ENCODE data around the gene NFIX. TPM values are rescaled to one million over a fixed set of nuclear protein-coding genes. Genes with fewer than 3 reads are reported as not detected.

Gene NFIX
- total and polyA plus RNA-seq, 9 of the 15 experiments (the other 6 are each of a cell fraction or from before 2014, with no cell fraction given): 0.28 to 26.8 (median 5.4) TPM

DNA sequence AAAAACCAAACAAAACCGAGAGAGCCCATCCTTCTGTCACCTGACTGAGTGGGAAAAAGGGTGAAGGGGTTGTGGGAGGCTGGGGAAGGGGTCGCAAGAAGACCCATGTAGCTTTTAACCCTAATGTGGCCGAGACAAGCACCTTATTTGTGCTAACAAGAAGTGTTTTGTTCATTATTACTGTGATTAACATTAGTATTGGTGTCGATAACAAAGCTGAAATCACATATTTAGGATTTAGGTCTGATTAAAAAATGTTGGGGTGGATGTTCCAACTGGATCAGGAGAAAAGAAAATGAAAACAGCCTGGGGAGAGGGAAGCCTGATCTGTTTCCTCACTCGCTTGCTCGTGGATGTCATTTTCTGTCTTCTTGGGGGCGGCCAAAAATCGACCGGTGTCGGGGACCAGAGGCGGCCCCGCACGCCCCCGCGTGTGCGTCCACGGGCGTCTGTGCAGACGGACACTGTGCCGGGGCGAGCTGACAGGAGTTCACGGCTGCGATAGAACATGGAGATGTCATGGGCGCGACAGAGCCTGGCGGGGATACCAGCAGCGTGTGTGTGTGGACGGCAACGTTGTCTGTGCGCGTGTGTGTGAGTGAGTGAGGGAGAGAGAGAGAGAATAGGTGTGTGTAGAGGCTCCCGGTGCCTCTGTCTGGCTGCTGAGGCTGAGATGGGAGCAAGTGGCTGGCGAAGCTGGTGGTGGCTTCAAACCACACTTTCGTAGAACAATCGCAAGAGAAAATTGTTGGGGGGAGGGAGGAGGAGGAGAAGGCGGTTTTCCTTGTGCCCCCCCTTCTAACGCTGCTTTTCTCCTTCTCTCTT is 29.1 kb downstream of the NFIX start:
- H4K20me1 ChIP-seq (replicated peaks; ENCODE audit: control insufficient read depth, insufficient read depth, low read length): no peaks in the 10 kb centered on the region
- in situ Hi-C loops (cut with MboI): no loop called here
- H3K9me1 ChIP-seq (ENCODE audit: control insufficient read depth, insufficient read depth, low read length): no peaks in the 10 kb centered on the region
- H3K27me3 ChIP-seq (ENCODE audit: control insufficient read depth in 2 of 2, insufficient read depth in 2 of 2, low read length in 2 of 2): no peaks in the 10 kb centered on the region
- H3K27ac ChIP-seq (ENCODE audit: extremely low read depth, low read depth, low read length): no peak overlapping the region
- POLR2A ChIA-PET: interaction anchor here (1.4 kb wide), 1 partner anchor 10 kb away, joined by 3 read pairs; no protein-coding TSS in a partner anchor
- TF ChIP-seq E2F3 (CRISPR knock-in tag; IDR thresholded peaks at IDR 0.05) (no peak), ZNF408 (CRISPR knock-in tag; IDR thresholded peaks at IDR 0.05; ENCODE audit: low read depth) (no peak), HEY1 (CRISPR knock-in tag; IDR thresholded peaks at IDR 0.05; ENCODE audit: borderline replicate concordance) (no peak), HNRNPK (IDR thresholded peaks at IDR 0.05; ENCODE audit: low read depth, low read length, poor library complexity, severe bottlenecking) (no peak), PHF20 (IDR thresholded peaks at IDR 0.05; ENCODE audit: partially characterized antibody) (no peak)
- TF ChIP-seq, protein P1, sequence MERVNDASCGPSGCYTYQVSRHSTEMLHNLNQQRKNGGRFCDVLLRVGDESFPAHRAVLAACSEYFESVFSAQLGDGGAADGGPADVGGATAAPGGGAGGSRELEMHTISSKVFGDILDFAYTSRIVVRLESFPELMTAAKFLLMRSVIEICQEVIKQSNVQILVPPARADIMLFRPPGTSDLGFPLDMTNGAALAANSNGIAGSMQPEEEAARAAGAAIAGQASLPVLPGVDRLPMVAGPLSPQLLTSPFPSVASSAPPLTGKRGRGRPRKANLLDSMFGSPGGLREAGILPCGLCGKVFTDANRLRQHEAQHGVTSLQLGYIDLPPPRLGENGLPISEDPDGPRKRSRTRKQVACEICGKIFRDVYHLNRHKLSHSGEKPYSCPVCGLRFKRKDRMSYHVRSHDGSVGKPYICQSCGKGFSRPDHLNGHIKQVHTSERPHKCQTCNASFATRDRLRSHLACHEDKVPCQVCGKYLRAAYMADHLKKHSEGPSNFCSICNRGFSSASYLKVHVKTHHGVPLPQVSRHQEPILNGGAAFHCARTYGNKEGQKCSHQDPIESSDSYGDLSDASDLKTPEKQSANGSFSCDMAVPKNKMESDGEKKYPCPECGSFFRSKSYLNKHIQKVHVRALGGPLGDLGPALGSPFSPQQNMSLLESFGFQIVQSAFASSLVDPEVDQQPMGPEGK (CRISPR knock-in tag; IDR thresholded peaks at IDR 0.05; ENCODE audit: borderline replicate concordance): no peak
- no peak overlapping the region for H3K4me3 ChIP-seq
- no peak overlapping the region for H3K4me2 ChIP-seq (ENCODE audit: insufficient read depth, low read length)
- peaks cover 40% of the 10 kb centered on the region; the same call in 2 of the 3 replicates for H3K36me3 ChIP-seq (ENCODE audit: control insufficient read depth, insufficient read depth, low read length)
- FAIRE-seq (peak; percentile 29), DNase-seq (ENCODE audit: extremely low read depth in 1 of 4, low spot score in 3 of 4) (no peak), ATAC-seq (no peak)
- CTCF ChIA-PET (ENCODE audit: low intra/inter-chr PET ratio): interaction anchor here (0.7 kb wide), 1 partner anchor 342 kb away, joined by 4 read pairs; no protein-coding TSS in a partner anchor
- BruUV-seq (replicated peaks): TSS peak; percentile 35
- H3K79me2 ChIP-seq (ENCODE audit: control insufficient read depth, insufficient read depth, low read length): peaks cover 49% of the 10 kb centered on the region
- no peaks in the 10 kb centered on the region for H3K9me3 ChIP-seq (replicated peaks; ENCODE audit: control insufficient read depth, insufficient read depth, low read depth, low read length)
- no peak overlapping the region for H3K9ac ChIP-seq (ENCODE audit: insufficient read depth in 1 of 2, low read depth in 2 of 2, low read length in 2 of 2)
- H3K4me1 ChIP-seq (replicated peaks in 1 of 2; ENCODE audit: control insufficient read depth in 2 of 2, insufficient read depth in 2 of 2, low read length in 2 of 2): peaks cover 11 to 36% of the 10 kb centered on the region in 2 experiments; a peak in 4 of 5 replicates
- no peak overlapping the region for H2AFZ ChIP-seq (ENCODE audit: low read depth, low read length)
- WGBS (ENCODE audit: insufficient coverage, low coverage, missing lambda C conversion rate): 88% methylated on average over 31 of the region's 37 CpGs
- intact Hi-C loops (cut with micrococcal nuclease): no loop called here
